ENCODE measurements around the gene COL5A1.

COL5A1 gene

GRCh38 chr9:134867917-134868750 is 226.5 kb downstream of the COL5A1 start:
- no peak for DNase-seq

- no peak for DNase-seq
Measured at GRCh38 chr9:134868751-134869553, 227.3 kb downstream of the COL5A1 start.

GRCh38 chr9:134869554-134870300 is 228.1 kb downstream of the COL5A1 start:
- no peak for DNase-seq

GRCh38 chr9:134870301-134870694 is 228.7 kb downstream of the COL5A1 start:
- DNase-seq, result no peak

GRCh38 chr9:134870746-134871662 is 229.4 kb downstream of the COL5A1 start:
- DNase-seq, result no peak

GRCh38 chr9:134871697-134872340 is 230.2 kb downstream of the COL5A1 start:
- no peak for DNase-seq

- no peak for DNase-seq
Measured at GRCh38 chr9:134872482-134873231, 231.1 kb downstream of the COL5A1 start.

- no peak for DNase-seq
Measured at GRCh38 chr9:134875371-134875770, 233.8 kb downstream of the COL5A1 start.

GRCh38 chr9:134877541-134877940 is 235.9 kb downstream of the COL5A1 start:
- DNase-seq, result no peak

- no peak for DNase-seq
Measured at GRCh38 chr9:134879664-134880483, 238.3 kb downstream of the COL5A1 start.

GRCh38 chr9:134880484-134881312 is 239.1 kb downstream of the COL5A1 start, which contains the start of gene FCN2:
Gene FCN2 (plus strand): TSS chr9:134880810. CDS start chr9:134880822, 12 bp downstream.
- DNase-seq, result peak; percentile 5

- DNase-seq, result no peak
Measured at GRCh38 chr9:134881313-134881670, 239.7 kb downstream of the COL5A1 start.

- DNase-seq, result no peak
Measured at GRCh38 chr9:134882204-134882785, 240.7 kb downstream of the COL5A1 start.

GRCh38 chr9:134883040-134883782 is 241.6 kb downstream of the COL5A1 start:
- DNase-seq, result no peak

GRCh38 chr9:134884492-134884891 is 242.9 kb downstream of the COL5A1 start:
- DNase-seq, result no peak

GRCh38 chr9:134885001-134885678 is 243.5 kb downstream of the COL5A1 start:
- DNase-seq, result no peak
